ENCODE data around the gene METTL8. TPM values are rescaled to one million over a fixed set of nuclear protein-coding genes. Genes with fewer than 3 reads are reported as not detected.

Gene METTL8
- polyA plus RNA-seq, 1 of the 3 experiments (the other 2 are of a cell fraction), result 5.1 TPM

- TF ChIP-seq USF1 (IDR thresholded peaks at IDR 0.05; ENCODE audit: borderline replicate concordance, low read depth) (no peak), RAD21 (IDR thresholded peaks at IDR 0.05; ENCODE audit: low read length) (no peak), FOXM1 (IDR thresholded peaks at IDR 0.05; ENCODE audit: low read depth) (no peak), ELF1 (IDR thresholded peaks at IDR 0.05) (no peak), MAX (IDR thresholded peaks at IDR 0.05; ENCODE audit: low read depth) (no peak), TEAD4 (IDR thresholded peaks at IDR 0.05; ENCODE audit: borderline replicate concordance, insufficient read depth) (no peak), PBX3 (IDR thresholded peaks at IDR 0.05) (no peak), RCOR1 (IDR thresholded peaks at IDR 0.05; ENCODE audit: low read length) (no peak), MXI1 (IDR thresholded peaks at IDR 0.05; ENCODE audit: low read depth, low read length) (no peak), ZBTB33 (IDR thresholded peaks at IDR 0.05; ENCODE audit: borderline replicate concordance, low read depth) (no peak), REST (IDR thresholded peaks at IDR 0.05; ENCODE audit: low read depth, low read length) (no peak), GABPA (IDR thresholded peaks at IDR 0.05; ENCODE audit: low read depth) (no peak), MEF2A (IDR thresholded peaks at IDR 0.05; ENCODE audit: borderline replicate concordance, low read depth) (no peak), CHD2 (IDR thresholded peaks at IDR 0.05; ENCODE audit: low read length, partially characterized antibody) (no peak), JUND (IDR thresholded peaks at IDR 0.05) (no peak), NFIC (IDR thresholded peaks at IDR 0.05; ENCODE audit: borderline replicate concordance) (no peak)
- Histone ChIP-seq H3K79me2 (ENCODE audit: insufficient read depth) (peaks cover 19% of the 10 kb centered on the region), H3K9me2 (no peaks in the 10 kb centered on the region), H4K20me1 (ENCODE audit: insufficient read depth) (no peaks in the 10 kb centered on the region), H3K4me1 (ENCODE audit: control insufficient read depth in 1 of 2, insufficient read depth in 2 of 2, low read depth in 1 of 2, low read length in 1 of 2) (peaks cover 5 to 31% of the 10 kb centered on the region in 2 experiments), H2AFZ (ENCODE audit: low read depth) (0 out of 2 replicates have a peak overlapping the region, but pooled peaks have one; percentile 9), H3K9ac (no peak overlapping the region), H3K27ac (ENCODE audit: low read depth in 2 of 2, low read length in 1 of 2) (peak overlapping the region in 1 of 2 experiments; percentile 46; a peak in 2 of 4 replicates), H3K36me3 (replicated peaks in 1 of 2; ENCODE audit: control insufficient read depth in 1 of 2, insufficient read depth in 2 of 2, low read length in 1 of 2) (no peaks in the 10 kb centered on the region), H3K9me3 (no peaks in the 10 kb centered on the region), H3K4me2 (no peak overlapping the region), H3F3A (replicated peaks; ENCODE audit: insufficient read depth) (peaks cover 10% of the 10 kb centered on the region), H3K27me3 (ENCODE audit: insufficient read depth) (no peaks in the 10 kb centered on the region), H3K4me3 (ENCODE audit: low read depth in 2 of 2, low read length in 1 of 2) (no peak overlapping the region)
- DNase-seq, result no peak
- POLR2A ChIA-PET, result no interaction called here
- WGBS (ENCODE audit: low lambda C conversion rate), result 95% methylated on average over 2 of the region's 2 CpGs
- CTCF ChIA-PET, result no interaction called here
These were observed 21.1 kb downstream of the METTL8 start for GRCh38 chr2:171412571-171413175.
